Skin epidermis (tissue), 12 donors: ENCODE measurements around the gene RPL15.

ENCODE experiments used
- H3K27ac ChIP-seq, 21 experiments: fragments of 200-600 bp; sonication (generic) in 11 of 21; one replicate each; pipeline ENCODE4 v1.5.0; 2020; ENCODE audit warnings: mild to moderate bottlenecking in 3 of 21, inconsistent platforms in 2 of 21, moderate library complexity in 2 of 21
- H3K4me3 ChIP-seq, 7 experiments: fragments of 200-600 bp; sonication (generic) in 2 of 7; one replicate each; pipeline ENCODE4 v1.5.0; 2020; ENCODE audit warnings: inconsistent platforms in 2 of 7, mild to moderate bottlenecking in 2 of 7, moderate library complexity in 1 of 7

The RPL15 gene

DNA sequence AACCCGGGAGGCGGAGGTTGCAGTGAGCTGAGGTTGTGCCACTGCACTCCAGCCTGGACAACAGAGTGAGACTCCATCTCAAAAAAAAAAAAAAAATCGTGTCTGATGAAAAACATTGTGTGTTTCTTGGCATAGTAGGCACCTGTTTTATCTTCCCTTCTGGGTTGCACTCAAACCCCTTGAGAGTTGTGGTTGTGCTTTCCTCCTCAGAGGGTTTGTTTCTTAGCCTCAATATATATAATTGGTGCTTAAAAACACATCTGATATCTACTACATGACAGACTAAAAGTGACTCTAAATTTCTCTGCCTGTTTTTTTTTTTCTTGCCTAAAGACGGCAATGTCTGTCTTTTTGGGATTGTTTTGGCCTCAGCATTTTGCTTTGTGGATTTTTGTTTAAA, 35.7 kb downstream of the RPL15 start:
- H3K27ac ChIP-seq: no peak overlapping the region
- no peak overlapping the region for H3K4me3 ChIP-seq

DNA sequence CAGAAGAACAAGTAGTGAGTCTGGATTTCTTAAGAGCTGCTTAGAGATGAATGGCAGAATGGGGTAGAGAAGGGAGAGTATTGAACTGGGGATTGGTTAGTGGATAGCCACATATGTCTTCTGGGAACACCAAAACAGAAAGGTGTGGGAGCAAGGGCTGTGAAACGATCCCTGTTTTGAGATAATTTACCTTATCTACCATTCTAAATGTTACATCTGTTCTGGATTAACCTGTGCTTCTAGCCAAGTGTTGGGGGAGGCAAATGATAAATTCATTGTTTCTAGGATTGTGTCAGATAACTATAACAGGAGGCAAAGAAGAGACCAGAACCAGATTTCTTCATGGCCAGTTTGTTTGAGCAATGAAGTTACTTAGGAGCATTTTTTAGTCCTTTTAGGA, 36.6 kb downstream of the RPL15 start:
- H3K27ac ChIP-seq: no peak overlapping the region
- no peak overlapping the region for H3K4me3 ChIP-seq

DNA sequence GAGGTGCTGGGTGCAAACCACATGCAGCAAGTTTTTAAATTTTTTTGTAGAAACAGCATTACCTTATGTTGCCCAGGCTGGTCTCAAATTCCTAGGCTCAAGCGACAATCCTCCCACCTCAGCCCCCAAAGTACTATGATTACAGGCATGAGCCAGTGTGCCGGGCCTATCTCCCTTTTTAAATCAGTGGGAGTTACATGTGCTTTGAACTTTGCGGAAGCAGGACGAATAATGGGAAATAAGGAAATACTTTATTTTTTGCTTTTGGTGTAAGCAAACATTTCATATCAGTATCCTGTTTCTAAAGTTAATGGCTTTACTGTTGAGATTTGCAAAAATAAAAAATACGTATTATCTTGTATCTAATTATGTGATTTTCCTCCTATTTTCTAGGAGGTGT, 37.2 kb downstream of the RPL15 start:
- H3K4me3 ChIP-seq: no peak overlapping the region
- H3K27ac ChIP-seq: no peak overlapping the region

DNA sequence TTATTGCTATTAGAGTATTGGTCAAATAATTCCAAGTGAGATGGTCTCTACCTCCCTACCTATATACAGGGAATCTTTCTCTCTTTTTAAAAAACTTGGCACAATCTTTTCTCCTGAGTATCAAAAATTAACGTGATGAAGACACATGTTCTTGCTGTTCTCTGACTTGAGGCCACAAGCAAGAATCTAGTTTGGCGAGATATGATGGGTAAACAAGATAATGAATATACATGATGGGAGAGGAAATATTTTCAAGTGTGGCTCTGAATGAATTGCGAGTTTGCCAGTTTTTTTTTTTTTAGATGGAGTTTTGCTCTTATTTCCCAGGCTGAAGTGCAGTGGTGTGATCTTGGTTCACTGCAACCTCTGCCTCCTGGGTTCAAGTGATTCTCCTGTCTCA, 39.8 kb downstream of the RPL15 start:
- no peak overlapping the region for H3K27ac ChIP-seq
- H3K4me3 ChIP-seq: no peak overlapping the region

DNA sequence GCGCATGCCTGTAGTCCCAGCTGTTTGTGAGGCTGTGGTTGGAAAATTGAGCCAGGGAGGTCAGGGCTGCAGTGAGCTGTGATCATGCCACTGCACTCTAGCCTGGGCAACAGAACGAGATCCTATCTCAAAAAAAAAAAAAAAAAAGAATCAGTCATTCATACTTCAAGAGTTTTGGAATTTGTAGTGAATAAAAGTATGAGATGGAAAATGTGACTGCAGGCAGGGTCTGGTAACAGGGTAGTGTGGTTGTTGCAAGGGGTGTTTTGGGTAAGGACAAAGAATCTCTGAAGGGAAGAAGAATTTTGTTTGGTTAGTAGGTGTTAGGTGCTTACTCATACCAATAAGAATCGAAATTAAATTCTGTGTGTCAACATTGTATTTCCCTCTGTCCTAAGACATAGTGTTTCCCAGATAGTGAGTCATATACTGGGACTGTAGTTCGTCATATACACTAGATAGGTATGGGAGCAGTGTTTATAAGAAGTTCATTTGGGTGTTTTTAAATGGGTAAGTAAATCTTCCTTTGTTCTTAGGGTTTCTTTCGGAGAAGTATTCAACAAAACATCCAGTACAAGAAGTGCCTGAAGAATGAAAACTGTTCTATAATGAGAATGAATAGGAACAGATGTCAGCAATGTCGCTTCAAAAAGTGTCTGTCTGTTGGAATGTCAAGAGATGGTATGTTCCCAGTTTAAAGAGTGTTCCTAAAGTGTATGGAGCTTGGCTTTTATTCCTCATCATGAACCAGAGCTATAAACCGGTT, 42.4 kb downstream of the RPL15 start:
- H3K4me3 ChIP-seq: no peak overlapping the region
- H3K27ac ChIP-seq: no peak overlapping the region

DNA sequence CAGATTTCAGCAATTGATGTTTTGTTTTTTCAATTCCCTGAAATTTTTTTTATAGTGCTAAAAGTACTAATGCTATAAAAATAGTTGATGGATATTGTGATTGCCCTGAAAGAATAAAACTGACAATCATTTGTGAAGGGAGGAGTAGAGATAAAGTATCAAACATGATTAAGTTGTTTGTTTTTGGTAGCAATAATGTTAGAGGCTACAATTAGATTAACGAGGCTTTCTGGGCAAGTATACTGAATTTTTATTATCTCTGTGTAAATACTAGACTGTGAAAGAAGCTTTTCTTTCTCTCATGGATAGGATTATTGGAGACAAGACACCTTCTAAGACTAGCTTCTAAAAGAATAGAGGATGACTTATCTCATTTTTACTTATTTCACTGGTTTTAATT, 43.7 kb downstream of the RPL15 start:
- Histone ChIP-seq H3K4me3 (no peak overlapping the region), H3K27ac (no peak overlapping the region)

DNA sequence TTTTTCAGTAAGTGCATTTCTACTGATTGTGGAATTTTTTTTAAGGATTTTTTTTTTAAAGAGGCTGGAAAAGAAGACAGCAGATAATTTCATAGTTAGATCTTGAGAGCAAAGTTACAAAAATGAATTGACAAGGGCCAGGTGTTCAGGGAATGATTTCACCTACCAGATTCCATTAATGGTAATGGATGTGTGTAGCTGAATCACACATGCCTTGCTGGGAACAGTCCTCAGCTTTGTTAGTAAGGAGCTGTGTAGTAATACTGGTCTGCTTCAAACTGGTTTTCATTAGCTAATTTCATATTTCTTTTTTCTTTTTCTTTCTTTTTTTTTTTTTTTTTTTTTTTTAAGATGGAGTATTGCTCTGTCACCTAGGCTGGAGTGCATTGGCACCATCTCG, 44.1 kb downstream of the RPL15 start:
- no peak overlapping the region for H3K27ac ChIP-seq
- H3K4me3 ChIP-seq: no peak overlapping the region

DNA sequence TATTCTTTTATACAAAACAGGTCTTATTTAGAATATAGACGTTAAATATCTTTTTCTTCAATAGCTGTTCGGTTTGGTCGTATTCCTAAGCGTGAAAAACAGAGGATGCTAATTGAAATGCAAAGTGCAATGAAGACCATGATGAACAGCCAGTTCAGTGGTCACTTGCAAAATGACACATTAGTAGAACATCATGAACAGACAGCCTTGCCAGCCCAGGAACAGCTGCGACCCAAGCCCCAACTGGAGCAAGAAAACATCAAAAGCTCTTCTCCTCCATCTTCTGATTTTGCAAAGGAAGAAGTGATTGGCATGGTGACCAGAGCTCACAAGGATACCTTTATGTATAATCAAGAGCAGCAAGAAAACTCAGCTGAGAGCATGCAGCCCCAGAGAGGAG, 45.0 kb downstream of the RPL15 start:
- H3K27ac ChIP-seq: no peak overlapping the region
- H3K4me3 ChIP-seq: no peak overlapping the region

DNA sequence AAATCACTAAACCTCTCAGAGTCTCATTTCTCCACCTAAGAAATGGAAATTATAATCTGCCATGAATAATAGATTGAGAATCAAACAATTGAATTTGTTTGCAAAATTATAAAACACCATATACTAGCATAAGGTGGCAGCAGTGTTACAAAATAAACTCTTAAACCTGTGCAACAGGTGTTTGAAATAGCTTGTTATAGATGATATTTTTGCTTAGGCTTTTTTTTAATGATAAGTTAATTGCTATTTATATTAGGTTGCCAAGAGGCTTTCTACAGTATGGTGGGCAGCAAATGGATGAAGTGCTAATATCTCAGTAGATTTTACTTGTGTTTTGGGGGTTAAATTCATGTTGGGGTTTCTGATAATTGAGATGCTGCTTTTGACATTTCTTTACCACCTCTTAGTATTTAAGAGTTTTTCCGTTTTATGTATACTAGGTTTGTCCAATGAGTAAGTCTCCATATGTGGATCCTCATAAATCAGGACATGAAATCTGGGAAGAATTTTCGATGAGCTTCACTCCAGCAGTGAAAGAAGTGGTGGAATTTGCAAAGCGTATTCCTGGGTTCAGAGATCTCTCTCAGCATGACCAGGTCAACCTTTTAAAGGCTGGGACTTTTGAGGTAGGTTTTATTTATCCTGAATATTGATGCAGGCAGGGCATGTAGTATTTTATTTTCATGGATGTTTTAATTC, 47.8 kb downstream of the RPL15 start:
- Histone ChIP-seq H3K27ac (no peak overlapping the region), H3K4me3 (no peak overlapping the region)

DNA sequence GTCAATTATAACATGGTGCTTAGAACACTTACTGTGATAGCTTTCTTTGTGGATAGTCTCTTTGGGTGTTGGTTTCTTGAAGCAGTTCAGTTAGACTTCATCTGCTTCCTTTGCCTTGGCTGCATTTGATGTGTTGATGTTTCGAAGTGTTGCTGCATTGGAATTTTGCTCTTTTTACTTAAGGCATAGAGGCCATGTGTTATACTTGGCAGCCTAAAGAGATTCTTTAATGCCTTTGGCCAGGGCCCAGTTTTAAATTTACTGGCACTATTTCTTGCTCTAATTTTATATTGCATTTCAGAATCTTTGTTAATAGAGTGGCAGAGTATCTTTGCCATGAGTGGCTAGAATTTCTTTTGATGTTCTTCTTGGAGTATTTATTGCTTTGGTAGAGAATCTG, 49.4 kb downstream of the RPL15 start:
- Histone ChIP-seq H3K27ac (no peak overlapping the region), H3K4me3 (no peak overlapping the region)

DNA sequence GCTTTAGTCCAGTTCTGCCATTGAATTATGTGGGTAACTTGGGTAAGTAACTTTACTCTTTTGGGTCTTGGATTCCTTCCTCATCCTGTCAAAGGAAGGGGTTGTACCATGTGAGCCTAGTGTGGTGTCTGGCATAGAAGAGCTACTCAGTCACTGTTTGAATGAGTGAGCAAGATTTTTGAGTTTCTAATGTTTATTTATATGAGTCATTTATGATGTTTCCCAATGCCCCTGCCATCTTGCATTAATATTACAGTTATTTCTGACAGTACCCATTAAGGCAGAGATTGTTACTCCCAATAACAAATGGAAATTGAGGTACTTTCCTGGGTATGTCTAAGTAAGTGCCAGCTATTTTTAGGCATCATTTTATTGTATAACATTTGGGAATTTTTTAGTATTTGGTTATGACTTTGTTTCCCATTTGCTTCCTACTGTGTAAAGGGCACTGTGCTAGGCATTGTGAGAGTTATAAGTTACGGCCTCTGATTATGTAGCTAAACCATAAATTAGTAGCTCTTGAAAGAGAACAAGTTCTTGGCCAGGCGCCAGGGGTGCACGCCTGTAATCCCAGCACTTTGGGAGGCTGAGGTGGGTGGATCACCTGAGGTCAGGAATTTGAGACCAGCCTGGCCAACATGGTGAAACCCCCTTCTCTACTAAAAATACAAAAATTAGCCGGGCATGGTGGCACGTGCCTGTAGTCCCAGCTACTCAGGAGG, 51.7 kb downstream of the RPL15 start:
- Histone ChIP-seq H3K4me3 (no peak overlapping the region), H3K27ac (no peak overlapping the region)

DNA sequence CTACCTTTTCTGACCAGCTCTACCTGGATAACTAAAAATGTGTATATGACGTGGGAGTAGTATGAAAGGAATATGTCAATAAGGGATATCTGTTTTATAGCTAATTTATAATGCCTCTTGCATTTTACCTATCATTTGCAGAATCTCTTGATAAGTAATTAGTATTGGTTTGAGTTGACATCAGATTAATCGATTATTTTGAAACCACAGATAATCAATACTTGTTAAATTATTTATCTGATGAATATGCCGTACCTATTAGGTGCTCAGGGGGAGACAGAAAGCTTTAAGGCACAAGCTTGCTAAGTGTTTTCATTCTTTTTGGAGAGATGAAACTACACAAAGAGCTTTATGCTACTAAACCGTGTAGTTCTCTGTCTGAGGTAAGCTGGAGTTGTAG, 52.5 kb downstream of the RPL15 start:
- H3K27ac ChIP-seq: no peak overlapping the region

More for the DNA sequence above, 52.5 kb downstream of the RPL15 start:
- no peak overlapping the region for H3K4me3 ChIP-seq
